A549 (cell line): ENCODE data around the gene ALOX15.

Experiments used
- CHD4 ChIP-seq: fragments of 200-600 bp; sonication (generic); IDR thresholded peaks from 2 replicates; pipeline ENCODE4 v1.6.1; 2016; ENCODE audit warnings: antibody characterized with exemption, mild to moderate bottlenecking, borderline replicate concordance
- ESRRA ChIP-seq: fragments of 150-350 bp; IDR thresholded peaks from 2 replicates; pipeline ENCODE4 v1.6.1; 2014; ENCODE audit warnings: mild to moderate bottlenecking, low read length, borderline replicate concordance
- FOSL2 ChIP-seq, 2 experiments: fragments of 450-650 bp in 1 of 2; fragments of >200 bp in 1 of 2; sonication (Bioruptor Twin) in 1 of 2; formaldehyde crosslinking; IDR thresholded peaks; 2 replicates each; pipeline versions ENCODE4 v1.5.0 to v1.6.1; 2016 to 2020; ENCODE audit warnings: mild to moderate bottlenecking in 1 of 2, moderate library complexity in 1 of 2
- KDM1A ChIP-seq: fragments of 200-600 bp; sonication (generic); IDR thresholded peaks from 2 replicates; pipeline ENCODE4 v1.6.1; 2016; ENCODE audit warnings: low read depth, mild to moderate bottlenecking
- MAX ChIP-seq: IDR thresholded peaks from 2 replicates; pipeline ENCODE4 v1.6.1; 2012
- POLR2A ChIP-seq: IDR thresholded peaks from 2 replicates; pipeline ENCODE4 v1.6.1; 2012; ENCODE audit warnings: mild to moderate bottlenecking, low read length
- REST ChIP-seq: fragments of 200-600 bp; sonication (generic); IDR thresholded peaks from 2 replicates; pipeline ENCODE4 v1.6.1; 2016; ENCODE audit warnings: antibody characterized with exemption, mild to moderate bottlenecking, moderate library complexity
- TF ChIP-seq, protein P1 (sequence below): fragments of >200 bp; sonication (Bioruptor Twin); formaldehyde crosslinking; IDR thresholded peaks from 3 replicates; pipeline ENCODE4 v1.5.1; 2016
- TF ChIP-seq, protein P2 (sequence below): fragments of 150-350 bp; IDR thresholded peaks from 2 replicates; pipeline ENCODE4 v1.6.1; 2014; ENCODE audit warnings: low read depth, mild to moderate bottlenecking, low read length

GRCh38 chr17:4617590-4618351, 23.7 kb downstream of the ALOX15 start:
- TF ChIP-seq MAX (no peak), KDM1A (no peak), POLR2A (no peak), FOSL2 (IDR thresholded peaks at IDR 0.05) (no peak), FOSL2 (CRISPR knock-in tag; IDR thresholded peaks at IDR 0.05) (no peak), REST (no peak), CHD4 (no peak), ESRRA (no peak)
- TF ChIP-seq, protein P1, sequence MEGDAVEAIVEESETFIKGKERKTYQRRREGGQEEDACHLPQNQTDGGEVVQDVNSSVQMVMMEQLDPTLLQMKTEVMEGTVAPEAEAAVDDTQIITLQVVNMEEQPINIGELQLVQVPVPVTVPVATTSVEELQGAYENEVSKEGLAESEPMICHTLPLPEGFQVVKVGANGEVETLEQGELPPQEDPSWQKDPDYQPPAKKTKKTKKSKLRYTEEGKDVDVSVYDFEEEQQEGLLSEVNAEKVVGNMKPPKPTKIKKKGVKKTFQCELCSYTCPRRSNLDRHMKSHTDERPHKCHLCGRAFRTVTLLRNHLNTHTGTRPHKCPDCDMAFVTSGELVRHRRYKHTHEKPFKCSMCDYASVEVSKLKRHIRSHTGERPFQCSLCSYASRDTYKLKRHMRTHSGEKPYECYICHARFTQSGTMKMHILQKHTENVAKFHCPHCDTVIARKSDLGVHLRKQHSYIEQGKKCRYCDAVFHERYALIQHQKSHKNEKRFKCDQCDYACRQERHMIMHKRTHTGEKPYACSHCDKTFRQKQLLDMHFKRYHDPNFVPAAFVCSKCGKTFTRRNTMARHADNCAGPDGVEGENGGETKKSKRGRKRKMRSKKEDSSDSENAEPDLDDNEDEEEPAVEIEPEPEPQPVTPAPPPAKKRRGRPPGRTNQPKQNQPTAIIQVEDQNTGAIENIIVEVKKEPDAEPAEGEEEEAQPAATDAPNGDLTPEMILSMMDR = no peak
- TF ChIP-seq, protein P2, sequence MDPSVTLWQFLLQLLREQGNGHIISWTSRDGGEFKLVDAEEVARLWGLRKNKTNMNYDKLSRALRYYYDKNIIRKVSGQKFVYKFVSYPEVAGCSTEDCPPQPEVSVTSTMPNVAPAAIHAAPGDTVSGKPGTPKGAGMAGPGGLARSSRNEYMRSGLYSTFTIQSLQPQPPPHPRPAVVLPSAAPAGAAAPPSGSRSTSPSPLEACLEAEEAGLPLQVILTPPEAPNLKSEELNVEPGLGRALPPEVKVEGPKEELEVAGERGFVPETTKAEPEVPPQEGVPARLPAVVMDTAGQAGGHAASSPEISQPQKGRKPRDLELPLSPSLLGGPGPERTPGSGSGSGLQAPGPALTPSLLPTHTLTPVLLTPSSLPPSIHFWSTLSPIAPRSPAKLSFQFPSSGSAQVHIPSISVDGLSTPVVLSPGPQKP = no peak
